Measurements from ENCODE around the gene RSPO4.

DNA sequence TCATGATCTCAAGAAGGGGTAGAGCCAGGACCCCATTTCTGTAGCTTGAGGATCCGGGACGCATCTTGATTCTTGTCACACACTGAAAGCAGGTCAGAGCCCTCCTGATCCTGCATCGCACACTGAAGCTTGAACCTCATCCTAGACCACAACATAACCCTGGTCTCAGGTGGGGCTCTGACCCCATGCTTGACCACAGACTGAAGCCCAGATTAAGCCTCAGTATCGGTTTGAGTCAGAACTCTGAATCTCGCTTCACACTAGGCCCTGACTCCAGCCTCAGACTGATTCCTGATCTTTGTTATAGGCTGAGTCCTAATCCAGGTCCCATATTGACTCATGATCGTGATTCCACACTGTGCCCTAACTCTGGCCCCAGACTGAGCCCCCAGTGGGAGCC is 8.5 kb upstream of the RSPO4 start:
- TF ChIP-seq CTCF (IDR thresholded peaks at IDR 0.05; ENCODE audit: low read depth, low read length) (no peak), EZH2phosphoT487 (IDR thresholded peaks at IDR 0.05; ENCODE audit: low read depth) (no peak)
